NCI-H1105 treated with DMSO at 0.1 percent for 48 hours (cell line): ENCODE data around the gene OR7C1.
"Not testable (repeated sequence)": the region's sequence is repeated elsewhere in the genome, so short reads cannot be mapped to it uniquely, and the experiment has no call there.

Experiments
- DNase-seq: peaks from one replicate; lab custom pipeline; 2025; lab: John Stamatoyannopoulos, UW

OR7C1 gene

DNA sequence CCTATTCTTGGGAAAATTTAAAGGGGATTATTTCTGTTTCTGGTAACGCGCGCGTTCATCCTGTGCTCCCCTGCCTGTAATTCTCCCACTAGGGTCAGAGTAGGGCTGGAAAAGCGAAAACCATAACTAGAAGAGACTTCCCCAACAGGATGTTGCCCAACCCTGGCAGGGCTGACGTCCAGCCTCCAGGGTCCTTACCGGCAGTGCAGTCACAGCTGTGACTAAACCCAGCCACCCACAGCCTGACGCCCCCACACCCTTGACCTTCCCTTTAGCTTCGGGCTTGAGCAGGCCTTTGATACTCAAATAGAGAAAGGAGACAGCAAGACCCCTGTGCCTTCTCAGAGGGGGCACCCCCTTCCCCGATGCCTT, 50.3 kb downstream of the OR7C1 start:
- DNase-seq = not testable (repeated sequence)

DNA sequence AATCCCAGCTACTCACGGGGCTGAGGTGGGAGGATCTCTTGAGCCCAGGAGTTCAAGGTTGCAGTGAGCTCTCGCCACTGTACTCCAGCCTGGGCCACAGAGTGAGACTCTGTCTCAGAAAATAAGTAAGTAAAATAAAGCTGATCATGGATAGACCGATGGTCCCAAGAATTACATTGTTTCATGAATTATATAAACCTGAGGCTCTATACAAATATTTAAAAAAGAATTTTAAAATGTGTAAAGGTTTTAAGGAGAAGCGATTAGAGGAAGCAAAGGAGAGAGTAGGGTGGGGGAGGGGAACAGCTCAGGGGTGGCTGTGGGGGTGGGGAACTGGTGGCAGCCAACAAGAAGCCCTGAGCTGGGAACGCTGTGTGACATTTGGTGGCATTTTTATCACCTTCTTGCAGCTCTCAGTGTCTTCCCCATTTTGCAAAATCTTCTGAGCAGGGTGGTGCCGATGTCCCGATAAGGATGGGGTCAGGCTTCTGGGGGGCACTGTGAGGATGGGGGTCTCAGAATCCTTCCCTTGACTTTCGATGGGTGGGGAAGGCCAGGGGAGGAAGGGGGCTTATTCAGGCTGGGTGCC, 51.5 kb downstream of the OR7C1 start:
- not testable (repeated sequence) for DNase-seq

DNA sequence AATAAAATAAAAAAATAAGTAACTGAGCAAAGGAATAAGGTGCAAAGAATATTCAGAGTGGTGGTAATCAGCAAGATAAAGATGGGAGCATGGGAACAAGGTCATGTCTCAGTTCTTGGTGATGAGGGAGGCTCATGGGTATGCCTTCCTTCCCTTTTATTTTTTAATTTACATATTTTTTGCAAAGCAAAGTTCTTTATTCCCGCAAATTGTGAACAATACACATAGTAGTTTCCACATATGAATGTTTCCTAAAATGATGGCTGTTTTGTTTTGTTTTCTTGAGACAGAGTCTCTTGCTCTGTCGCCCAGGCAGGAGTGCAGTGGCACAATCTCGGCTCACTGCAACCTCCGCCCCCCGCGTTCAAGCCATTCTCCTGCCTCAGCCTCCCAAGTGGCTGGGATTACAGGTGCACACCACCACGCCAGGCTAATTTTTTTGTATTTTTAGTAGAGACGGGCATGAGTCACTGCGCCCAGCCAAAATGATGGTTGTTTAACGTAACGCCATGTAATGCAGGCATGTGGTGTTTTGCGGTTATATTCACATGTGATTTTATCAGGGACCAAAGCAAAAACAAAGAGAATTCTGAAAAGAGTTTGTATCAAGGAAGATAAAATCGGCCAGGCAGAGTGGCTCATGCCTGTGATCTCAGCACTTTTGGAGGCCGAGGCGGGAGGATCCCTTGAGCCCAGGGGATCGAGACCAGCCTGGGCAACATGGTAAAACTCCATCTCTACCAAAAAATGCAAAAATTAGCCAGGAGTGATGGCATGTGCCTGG, 52.2 kb downstream of the OR7C1 start:
- DNase-seq = no peak

DNA sequence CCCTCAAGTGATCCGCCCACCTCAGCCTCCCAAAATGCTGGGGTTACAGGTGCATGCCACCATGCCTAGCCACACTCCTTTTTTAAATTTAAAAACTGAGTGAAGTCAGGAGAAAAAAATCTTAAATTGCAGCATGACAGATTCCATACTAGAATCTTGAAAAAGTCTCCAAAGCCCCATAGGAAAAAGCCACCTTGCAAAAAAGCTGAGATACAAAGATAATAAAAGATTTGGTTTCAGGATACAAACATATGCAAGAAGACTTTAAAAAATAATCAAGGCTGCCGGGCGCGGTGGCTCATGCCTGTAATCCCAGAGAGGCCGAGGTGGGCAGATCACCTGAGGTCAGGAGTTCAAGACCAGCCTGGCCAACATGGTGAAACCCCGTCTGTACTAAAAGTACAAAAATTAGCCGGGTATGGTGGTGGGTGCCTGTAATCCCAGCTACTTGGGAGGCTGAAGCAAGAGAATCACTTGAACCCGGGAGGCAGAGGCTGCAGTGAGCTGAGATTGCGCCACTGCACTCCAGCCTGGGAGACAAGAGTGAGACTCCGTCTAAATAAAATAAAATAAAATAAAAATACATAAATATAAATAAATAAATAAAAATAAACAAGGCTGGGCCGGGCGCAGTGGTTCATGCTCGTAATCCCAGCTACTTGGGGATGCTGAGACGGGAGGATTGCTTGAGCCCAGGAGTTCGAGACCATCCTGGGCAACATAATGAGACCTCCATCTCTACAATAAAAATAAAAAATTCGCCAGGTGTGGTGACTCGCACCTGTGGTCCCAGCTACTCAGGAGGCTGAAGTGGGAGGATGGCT, 53.1 kb downstream of the OR7C1 start:
- DNase-seq = not testable (repeated sequence)

DNA sequence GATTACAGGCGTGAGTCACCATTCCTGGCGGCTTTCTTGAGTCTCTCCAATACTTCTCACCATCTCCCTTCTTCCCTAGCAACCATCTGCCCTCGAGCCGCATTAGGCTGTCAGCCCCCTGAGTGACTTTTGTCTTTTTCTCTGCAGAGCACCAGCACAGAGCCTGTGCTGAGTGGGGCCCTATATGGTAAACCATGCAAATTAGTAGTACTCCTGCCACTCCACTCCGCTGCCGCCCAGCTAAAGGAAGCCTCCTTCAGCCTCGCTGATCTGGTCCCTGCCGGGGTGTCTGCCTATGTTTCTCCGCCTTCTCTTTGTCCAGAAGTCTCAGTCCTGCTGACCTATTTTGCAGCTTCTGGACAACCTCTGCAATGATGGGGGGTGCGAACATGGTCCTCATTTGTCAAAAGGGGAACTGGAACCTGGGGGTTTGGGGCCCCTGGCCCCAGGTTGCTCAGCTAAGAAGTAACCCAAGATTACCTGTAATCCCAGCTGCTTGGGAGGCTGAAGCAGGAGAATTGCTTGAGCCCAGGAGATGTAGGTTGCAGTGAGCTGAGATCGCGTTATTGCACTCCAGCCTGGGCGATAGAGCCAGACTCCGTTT, 54.3 kb downstream of the OR7C1 start:
- not testable (repeated sequence) for DNase-seq

DNA sequence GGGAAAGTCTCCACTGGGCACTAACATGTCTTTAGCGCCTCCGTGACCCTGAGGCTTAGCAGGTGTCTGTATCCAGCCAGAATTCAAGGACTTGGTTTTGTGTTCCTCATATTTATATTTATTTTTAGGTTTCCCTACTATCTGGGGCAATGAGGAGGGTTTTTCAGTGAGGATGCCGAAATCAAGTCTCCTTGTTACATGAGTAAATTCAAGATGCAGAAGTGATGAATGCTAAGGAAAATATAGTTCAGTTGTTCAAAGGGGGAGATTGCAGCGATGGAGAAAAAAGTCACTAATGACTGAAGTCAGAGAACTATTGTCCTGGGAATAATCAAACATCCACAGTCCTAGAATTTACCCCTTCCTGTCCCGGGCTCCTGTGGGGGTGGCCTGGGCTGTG, 55.8 kb downstream of the OR7C1 start:
- no peak for DNase-seq

DNA sequence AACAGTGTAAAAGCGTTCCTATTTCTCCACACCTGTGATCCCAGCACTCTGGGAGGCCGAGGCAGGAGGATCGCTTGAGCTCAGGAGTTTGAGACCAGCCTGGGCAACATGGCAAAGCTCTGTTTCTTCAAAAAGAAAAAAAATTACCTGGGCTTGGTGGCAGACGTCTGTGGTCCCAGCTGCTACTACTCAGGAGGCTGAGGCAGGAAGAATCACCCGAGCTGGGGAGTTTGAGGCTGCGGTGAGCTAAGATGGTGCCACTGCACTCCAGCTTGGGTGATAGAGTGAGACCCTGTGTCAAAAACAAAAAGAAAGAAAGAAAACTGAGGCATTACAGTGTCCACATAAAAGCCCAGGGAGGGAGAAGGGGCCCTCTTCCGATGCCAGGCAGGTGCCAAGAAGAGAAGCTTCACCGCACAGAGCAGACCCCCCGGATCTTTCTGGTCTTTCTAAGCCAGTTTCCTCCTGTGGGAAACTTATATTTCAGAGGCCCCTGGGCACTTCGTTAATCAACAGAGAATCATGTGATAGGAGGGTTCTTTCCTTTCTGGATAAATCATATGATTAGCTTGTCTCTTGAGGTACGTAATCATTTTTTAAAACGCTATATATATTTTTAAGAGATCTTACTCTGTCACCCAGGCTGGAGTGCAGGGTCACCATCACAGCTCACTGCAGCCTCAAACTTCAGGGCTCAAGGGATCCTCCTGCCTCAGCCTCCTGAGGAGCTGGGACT, 56.7 kb downstream of the OR7C1 start, which contains the start of gene ADGRE2:
TSS of gene ADGRE2 (minus strand) at position 451 of the 736 bp plus-strand sequence. CDS start 1,804 bp downstream, outside the sequence.
- not testable (repeated sequence) for DNase-seq

DNA sequence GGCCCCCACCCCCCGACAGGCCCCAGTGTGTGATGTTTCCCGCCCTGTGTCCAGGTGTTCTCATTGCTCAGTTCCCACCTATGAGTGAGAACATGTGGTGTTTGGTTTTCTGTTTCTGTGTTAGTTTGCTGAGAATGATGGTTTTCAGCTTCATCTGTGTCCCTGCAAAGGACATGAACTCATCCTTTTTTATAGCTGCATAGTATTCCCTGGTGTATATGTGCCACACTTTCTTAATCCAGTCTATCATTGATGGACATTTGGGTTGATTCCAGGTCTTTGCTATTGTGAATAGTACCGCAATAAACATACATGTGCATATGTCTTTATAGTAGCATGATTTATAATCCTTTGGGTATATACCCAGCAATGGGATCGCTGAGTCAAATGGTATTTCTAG, 57.3 kb downstream of the OR7C1 start:
- not testable (repeated sequence) for DNase-seq

DNA sequence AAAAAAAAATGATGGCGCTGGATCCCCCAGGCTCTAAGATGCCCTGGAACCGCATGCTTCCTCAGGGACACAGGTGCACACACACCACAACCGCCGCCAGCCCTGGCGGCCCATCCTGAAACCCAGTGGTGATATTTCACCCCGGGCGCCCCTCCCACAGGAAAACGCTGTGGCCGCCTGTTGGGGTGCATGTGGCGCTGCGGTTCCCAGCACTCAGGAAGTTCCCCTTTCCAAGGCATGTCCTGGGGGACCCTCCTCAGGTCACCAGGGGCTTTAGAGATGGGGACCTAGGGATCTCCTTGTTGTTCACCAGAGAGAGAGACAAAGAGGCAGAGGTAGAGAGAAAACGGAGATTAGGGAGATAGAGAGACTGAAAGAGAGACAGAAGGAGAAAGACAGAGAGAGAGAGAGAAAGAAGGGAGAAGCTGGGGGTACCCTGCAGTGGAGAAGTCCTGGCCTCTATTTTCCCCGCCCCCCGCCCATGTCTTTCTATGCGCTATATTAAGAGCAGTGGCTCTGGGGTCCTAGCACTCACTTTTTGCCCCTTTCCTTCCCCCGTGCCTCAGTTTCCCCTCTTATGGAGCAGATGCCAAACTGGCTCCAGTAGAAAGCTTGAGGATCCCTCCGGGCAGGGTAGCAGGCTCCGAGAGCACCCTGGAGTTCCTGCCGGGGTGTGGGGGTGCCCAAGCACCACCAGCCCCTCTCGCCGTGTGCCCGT, 59.0 kb downstream of the OR7C1 start:
- DNase-seq = no peak

DNA sequence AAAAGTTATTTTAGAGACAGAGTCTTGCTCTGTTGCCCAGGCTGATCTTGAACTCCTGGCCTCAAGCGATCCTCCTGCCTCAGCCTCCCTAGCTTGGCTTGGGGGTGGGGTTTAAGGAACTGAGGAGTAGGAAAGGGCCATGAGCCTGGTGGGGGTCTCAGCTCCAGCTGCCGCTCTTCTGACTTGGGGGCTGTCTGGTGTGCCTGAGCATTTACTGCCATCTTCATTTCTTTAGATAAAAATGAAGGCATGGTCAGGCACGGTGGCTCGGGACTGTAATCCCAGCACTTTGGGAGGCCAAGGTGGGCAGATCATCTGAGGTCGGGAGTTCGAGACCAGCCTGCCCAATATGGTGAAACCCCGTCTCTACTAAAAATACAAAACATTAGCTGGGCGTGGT, 59.7 kb downstream of the OR7C1 start:
- DNase-seq = not testable (repeated sequence)

DNA sequence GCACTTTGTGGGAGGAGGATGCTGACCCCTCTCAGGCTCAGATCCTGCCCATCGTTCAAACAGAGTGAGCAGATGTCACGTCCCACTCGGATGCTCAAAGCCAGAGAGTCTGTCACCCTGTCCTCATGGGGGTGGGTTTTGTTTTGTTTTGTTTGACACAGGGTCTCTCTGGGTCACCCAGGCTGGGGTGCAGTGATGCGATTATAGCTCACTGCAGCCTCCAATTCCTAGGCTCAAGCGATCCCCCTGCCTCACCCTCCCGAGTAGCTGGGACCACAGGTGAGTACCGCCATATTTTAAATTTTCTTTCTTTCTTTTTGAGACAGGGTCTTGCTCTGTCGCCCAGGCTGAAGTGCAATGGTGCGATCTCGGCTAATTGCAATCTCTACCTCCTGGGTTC, 60.6 kb downstream of the OR7C1 start:
- no peak for DNase-seq

DNA sequence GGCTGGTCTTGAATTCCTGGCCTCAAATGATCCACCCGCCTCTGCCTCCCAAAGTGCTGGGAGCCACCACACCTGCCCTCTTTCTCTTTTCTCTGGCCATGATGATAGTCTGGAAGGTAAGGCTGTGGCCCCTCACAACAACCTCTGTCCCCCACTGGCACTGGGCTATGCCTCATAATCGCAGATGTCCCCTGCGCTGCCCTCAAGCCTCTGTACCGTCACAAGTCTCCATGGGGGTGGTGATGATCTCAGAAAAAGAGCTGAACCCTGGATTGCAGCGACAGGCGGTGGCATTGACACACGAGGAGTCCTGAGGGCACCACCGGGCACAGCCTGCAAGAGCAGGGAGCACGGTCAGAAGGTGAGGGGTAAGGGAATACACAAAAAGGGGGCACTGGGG, 61.3 kb downstream of the OR7C1 start:
- not testable (repeated sequence) for DNase-seq

DNA sequence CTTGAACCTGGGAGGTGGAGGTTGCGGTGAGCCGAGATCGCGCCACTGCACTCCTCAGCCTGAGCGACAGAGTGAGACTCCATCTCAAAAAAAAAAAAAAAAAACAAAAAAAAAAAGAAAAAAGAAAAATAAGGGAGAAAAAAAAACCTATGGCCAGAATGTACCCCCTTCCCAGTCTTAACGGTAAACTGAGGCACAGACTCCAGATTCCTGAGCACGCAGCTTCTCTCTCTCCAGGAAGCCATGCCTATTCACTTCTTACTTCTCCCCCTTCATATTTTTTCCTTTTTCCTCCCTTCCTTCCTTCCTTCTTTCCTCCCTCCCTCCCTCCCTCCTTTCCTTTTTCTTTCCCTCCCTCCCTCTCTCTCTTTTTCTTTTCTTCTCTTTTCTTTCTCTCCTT, 62.0 kb downstream of the OR7C1 start:
- DNase-seq = no peak

DNA sequence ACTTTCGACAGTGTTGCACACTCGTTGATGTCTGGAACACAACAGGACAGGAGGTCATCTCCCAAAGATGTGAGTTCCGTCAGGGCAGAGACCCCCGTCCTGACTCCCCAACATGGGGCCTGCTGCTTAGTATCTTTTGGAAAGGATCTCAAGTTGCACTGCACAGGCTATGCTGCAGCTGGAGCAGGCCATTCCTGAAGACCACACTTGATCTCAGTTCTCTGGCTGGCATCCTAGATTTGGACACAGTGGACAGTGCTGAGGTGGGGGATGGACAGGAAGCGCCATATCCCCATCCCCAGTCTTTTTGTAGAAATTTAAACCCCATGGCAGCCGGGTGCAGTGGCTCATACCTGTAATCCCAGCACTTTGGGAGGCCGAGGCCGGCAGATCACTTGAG, 62.5 kb downstream of the OR7C1 start:
- DNase-seq = no peak

DNA sequence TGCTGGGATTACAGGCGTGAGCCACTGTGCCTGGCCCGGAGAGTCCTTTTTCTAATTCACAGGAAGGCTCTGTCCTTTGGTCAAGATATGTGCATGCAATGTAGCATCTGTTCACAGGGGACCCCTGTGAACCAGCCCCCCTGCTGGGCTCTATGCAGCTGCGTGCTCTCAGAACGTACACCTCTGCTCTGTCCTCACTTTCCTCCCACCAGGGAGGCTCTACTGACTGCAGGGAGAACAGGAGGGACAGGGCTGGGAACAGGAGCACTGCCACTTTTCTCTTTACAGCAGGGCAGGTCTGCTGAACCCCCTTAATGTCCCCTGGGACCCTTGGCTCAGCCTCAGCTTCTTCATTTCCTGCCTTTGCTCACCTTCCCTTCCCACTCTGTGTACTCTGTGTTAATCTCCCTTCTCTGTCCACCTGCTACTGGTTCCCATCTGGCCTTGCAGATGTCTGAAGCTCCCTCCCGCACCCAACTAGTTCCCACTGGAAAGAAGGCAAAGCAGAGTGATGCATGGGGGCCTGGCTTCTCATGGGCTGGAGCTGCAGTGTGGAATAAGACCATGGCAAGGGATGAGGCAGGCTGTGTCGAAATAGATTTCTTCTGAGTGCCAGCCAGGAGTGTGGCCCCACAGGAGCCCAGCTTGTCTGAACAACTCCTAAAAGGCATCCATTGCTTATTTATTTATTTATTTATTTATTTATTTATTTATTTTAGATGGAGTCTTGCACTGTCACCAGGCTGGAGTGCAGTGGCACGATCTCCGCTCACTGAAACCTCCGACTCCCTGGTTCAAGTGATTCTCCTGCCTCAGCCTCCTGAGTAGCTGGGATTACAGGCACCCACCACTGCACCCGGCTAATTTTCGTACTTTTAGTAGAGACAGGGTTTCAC, 63.8 kb downstream of the OR7C1 start:
- DNase-seq = no peak

DNA sequence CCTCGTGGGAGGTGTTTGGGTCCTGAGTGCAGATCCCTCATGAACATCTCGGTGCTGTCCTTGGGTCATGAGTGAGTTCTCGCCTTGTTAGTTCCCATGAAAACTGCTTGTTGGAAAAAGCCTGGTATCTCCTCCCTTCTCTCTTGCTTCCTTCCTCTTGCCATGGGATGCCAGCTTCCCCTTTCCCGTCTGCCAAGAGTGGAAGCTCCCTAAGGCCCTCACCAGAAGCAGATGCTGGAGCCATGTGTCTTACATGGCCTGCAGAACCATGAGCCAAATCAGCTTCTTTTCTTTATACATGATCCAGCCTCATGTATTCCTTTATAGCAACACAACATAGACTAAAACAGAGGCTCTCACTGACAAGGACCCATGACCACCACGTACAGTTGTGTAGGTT, 64.8 kb downstream of the OR7C1 start:
- no peak for DNase-seq

DNA sequence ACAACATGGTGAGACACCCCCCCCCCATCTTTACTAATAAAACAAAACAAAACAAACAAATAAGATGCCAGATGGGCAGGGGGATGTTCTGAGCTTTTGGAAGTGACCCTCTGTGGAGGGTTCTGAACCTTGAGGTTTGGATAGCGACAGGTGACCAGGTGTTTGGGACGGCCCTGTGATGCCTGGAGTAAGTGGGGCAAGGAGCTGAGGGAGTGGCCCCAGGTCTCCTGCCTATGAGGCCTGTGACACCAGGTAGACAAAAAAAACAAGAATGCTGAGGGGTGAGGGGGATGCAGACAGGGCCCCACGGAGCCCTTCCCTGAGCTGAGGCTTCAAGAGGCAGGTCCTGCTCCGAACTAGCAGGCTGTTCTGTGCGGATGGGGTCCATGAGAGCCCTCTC, 65.8 kb downstream of the OR7C1 start:
- no peak for DNase-seq

DNA sequence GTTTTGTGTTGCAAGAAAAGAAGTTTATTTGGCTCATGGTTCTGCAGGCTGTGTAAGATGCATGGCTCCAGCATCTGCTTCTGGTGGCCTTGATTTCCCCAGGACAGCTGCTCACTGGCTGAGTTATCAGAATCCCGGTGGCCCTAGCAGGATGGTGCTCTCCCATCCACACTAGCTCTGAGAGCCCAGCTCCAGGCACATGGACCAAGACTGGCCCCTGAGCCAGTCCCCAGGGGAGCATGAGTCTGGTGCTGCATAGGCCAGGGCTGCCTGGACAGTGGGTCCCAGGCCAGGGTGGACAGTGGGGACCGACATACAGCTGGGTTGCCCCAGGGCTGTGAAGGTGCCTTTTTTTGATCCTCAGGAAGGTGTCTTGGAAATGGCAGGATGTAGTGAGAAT, 67.0 kb downstream of the OR7C1 start:
- DNase-seq = no peak

DNA sequence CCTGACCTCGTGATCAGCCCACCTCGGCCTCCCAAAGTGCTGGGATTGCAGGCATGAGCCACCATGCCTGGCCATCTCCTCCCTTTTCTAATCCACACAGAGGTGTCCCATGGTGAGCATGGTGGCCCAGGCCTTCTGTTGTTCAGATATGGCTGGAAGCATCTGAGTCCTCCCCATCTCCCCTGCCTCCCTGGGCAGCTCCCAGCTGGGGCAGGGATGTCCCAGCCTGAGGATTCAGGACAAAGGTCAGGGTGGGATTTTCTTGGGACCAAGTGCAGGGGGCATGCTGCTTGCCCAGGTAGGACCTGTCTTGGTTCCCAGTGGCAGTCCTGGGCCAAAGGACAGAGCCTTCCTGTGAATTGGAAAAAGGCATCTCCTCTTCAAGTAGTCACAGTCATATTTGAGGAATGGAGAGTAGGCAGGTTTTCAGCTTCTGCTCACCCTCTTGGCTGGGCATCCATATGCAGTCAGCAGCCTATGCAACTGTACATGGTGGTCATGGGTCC, 67.5 kb downstream of the OR7C1 start:
- DNase-seq = no peak

DNA sequence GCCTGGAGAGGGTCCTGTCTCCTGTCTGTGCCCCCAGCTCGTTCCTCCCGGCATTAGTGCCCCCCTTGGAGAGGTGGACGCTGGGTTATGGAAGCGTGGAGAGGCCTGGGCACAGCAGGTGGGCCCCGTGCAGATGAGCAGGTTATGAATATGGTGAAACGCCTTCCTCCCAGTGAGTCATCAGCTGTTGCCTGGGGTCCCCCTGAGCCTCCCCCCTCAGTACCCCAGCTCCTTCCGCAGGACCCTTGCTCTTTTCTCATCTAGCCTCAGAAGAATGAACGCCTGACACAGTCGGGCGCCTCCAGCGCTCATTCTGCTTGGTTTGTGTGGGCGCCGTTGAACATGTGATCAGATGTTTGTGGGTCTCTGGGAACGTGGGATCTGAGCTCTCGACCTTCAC, 69.1 kb downstream of the OR7C1 start:
- DNase-seq = not testable (repeated sequence)
